ENCODE data around the gene GSDME. TPM values are rescaled to one million over a fixed set of nuclear protein-coding genes. Genes with fewer than 3 reads are reported as not detected.

Gene GSDME
- total and polyA plus RNA-seq, 10 of the 15 experiments (the other 5 are each of a cell fraction or from before 2014, with no cell fraction given): 23.7 to 245 (median 128) TPM

DNA sequence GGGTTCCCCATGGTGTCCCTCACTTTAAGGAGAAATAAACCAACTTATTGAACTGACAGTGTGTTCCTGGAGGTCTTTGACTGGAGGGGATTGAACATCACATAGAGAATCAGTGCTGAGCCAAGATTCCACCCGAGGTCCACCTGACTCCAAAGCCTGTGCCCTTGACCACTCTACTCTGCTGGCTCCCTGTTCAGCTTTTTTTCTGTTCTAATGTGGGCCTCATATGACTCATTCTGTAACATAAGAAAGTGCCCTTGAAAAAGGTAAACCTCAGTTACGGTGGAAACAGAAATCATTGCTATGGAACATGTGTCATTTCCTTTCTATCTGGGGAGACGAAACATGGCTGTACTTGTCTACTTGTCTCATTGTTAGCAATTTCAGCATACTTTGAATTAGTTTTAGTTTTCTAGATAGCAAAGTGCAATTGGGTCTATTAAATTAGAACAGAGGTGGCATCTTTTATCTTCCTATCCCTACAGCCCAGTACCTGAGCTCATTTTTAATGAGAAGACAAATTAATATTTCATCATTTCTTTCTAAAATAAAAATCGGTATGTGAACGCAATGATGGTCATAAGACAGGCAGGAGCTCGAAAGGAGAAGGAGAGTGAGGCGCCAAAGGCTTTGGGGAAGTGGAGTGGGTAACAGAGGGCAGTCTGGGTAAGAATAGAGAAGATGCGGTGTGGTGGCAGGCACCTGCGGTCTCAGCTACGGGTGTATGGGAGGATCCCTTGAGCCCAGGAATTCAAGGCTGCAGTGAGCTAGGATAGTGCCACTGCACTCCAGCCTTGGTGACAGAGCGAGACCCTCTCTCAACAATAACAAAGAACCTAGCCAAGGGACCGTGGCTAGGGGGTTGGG is 1.5 kb downstream of the GSDME start:
- BruUV-seq (replicated peaks): no TSS peak
- H3K4me2 ChIP-seq (ENCODE audit: control insufficient read depth, insufficient read depth): peak overlapping the region; percentile 98
- peak; percentile 96 for TF ChIP-seq PML (IDR thresholded peaks at IDR 0.05; ENCODE audit: low read length)
- 0 out of 2 replicates have a peak, but pooled peaks have one; percentile 17 for TF ChIP-seq CBX5 (IDR thresholded peaks at IDR 0.05; ENCODE audit: low read depth)
- peak; percentile 52; the same call in 1 of the 2 replicates for TF ChIP-seq PAX5 (IDR thresholded peaks at IDR 0.05; ENCODE audit: borderline replicate concordance, low read depth, low read length)
- TF ChIP-seq, protein P1, sequence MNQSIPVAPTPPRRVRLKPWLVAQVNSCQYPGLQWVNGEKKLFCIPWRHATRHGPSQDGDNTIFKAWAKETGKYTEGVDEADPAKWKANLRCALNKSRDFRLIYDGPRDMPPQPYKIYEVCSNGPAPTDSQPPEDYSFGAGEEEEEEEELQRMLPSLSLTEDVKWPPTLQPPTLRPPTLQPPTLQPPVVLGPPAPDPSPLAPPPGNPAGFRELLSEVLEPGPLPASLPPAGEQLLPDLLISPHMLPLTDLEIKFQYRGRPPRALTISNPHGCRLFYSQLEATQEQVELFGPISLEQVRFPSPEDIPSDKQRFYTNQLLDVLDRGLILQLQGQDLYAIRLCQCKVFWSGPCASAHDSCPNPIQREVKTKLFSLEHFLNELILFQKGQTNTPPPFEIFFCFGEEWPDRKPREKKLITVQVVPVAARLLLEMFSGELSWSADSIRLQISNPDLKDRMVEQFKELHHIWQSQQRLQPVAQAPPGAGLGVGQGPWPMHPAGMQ (IDR thresholded peaks at IDR 0.05; ENCODE audit: borderline replicate concordance): no peak
- TF ChIP-seq, protein P2, sequence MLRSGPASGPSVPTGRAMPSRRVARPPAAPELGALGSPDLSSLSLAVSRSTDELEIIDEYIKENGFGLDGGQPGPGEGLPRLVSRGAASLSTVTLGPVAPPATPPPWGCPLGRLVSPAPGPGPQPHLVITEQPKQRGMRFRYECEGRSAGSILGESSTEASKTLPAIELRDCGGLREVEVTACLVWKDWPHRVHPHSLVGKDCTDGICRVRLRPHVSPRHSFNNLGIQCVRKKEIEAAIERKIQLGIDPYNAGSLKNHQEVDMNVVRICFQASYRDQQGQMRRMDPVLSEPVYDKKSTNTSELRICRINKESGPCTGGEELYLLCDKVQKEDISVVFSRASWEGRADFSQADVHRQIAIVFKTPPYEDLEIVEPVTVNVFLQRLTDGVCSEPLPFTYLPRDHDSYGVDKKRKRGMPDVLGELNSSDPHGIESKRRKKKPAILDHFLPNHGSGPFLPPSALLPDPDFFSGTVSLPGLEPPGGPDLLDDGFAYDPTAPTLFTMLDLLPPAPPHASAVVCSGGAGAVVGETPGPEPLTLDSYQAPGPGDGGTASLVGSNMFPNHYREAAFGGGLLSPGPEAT (IDR thresholded peaks at IDR 0.05; ENCODE audit: low read depth): 0 out of 2 replicates have a peak, but pooled peaks have one; percentile 41
- peak; percentile 70 for TF ChIP-seq BCL3 (IDR thresholded peaks at IDR 0.05; ENCODE audit: borderline replicate concordance, insufficient read depth, low read depth, low read length, poor library complexity, severe bottlenecking)
- TF ChIP-seq ZBED1 (IDR thresholded peaks at IDR 0.05; ENCODE audit: borderline replicate concordance): peak; percentile 69; the same call in 1 of the 2 replicates
- TF ChIP-seq SREBF2 (IDR thresholded peaks at IDR 0.05; ENCODE audit: low read length): no peak
- TF ChIP-seq SPI1 (IDR thresholded peaks at IDR 0.05; ENCODE audit: borderline replicate concordance, insufficient read depth, low read depth, low read length): peak; percentile 60
- peak; percentile 95 for TF ChIP-seq NFIC (IDR thresholded peaks at IDR 0.05; ENCODE audit: low read depth, low read length)
- TF ChIP-seq ETV6 (conservative IDR thresholded peaks at IDR 0.05 in 1 of 2, IDR thresholded peaks at IDR 0.05 in 1 of 2; ENCODE audit: borderline replicate concordance in 1 of 2, low read depth in 1 of 2): peak in 1 of 2 experiments; percentile 90; a peak in 2 of 4 replicates
- 0 out of 2 replicates have a peak, but pooled peaks have one; percentile 41 for TF ChIP-seq TBL1XR1 (IDR thresholded peaks at IDR 0.05; ENCODE audit: low read depth, low read length)
- peak; percentile 78; the same call in 1 of the 2 replicates for TF ChIP-seq BCL11A (IDR thresholded peaks at IDR 0.05; ENCODE audit: low read depth, low read length)
- peak; percentile 90 for TF ChIP-seq MTA3 (IDR thresholded peaks at IDR 0.05; ENCODE audit: borderline replicate concordance, low read length)
- TF ChIP-seq JUNB (IDR thresholded peaks at IDR 0.05): peak; percentile 91
- TF ChIP-seq EZH2 (IDR thresholded peaks at IDR 0.05; ENCODE audit: borderline replicate concordance, control insufficient read depth, low read depth, low read length): no peak
- TF ChIP-seq SP1 (IDR thresholded peaks at IDR 0.05; ENCODE audit: low read depth, low read length): no peak
- peak; percentile 5; the same call in 1 of the 2 replicates for TF ChIP-seq NFYB (IDR thresholded peaks at IDR 0.05; ENCODE audit: insufficient read depth, low read depth, low read length)

More for the DNA sequence above, 1.5 kb downstream of the GSDME start:
- H2AFZ ChIP-seq (ENCODE audit: control insufficient read depth, low read depth, low read length): peak overlapping the region; percentile 56; the same call in 1 of the 2 replicates
- peaks cover 50% of the 10 kb centered on the region for H3K79me2 ChIP-seq (ENCODE audit: control insufficient read depth, insufficient read depth, low read length)
- FAIRE-seq (peak; percentile 94), ATAC-seq (peak; percentile 75), DNase-seq (ENCODE audit: low read depth, low spot score) (peak; percentile 84)
- 7% methylated on average over 12 of the region's 12 CpGs for WGBS (ENCODE audit: insufficient coverage, insufficient replicate concordance, low lambda C conversion rate, missing lambda C conversion rate)
- no peaks in the 10 kb centered on the region for H4K20me1 ChIP-seq (ENCODE audit: control insufficient read depth, insufficient read depth)
- no peaks in the 10 kb centered on the region; the same call in 2 of the 3 replicates for H3K9me3 ChIP-seq (replicated peaks; ENCODE audit: control insufficient read depth, insufficient read depth, low read length)
- H3K4me1 ChIP-seq (ENCODE audit: control insufficient read depth, insufficient read depth, low read length): peaks cover 40% of the 10 kb centered on the region
- H3K36me3 ChIP-seq (ENCODE audit: control insufficient read depth in 2 of 2, insufficient read depth in 2 of 2, low read length in 1 of 2): no peaks in the 10 kb centered on the region; a peak in 1 of 4 replicates
- peak overlapping the region; percentile 93 for H3K27ac ChIP-seq (ENCODE audit: control insufficient read depth, insufficient read depth)
- H3K27me3 ChIP-seq (replicated peaks in 1 of 2; ENCODE audit: control insufficient read depth in 2 of 2, insufficient read depth in 2 of 2, low read length in 1 of 2): no peaks in the 10 kb centered on the region
- in situ Hi-C loops (cut with MboI) (no loop called here), intact Hi-C loops (cut with micrococcal nuclease; ENCODE audit: unreplicated experiment) (loop anchor here (2.0 to 5.0 kb wide), 2 partner anchors 37 to 227 kb away; partner anchors contain the start of gene OSBPL3)
- H3K9ac ChIP-seq (ENCODE audit: control insufficient read depth, insufficient read depth, low read length): peak overlapping the region; percentile 75
- peak overlapping the region; percentile 88 for H3K4me3 ChIP-seq
- ChIA-PET RAD21 (ENCODE audit: unreplicated experiment) (interaction anchor here (1.0 to 1.7 kb wide), 5 partner anchors 36 to 57 kb away, joined by 3 to 4 read pairs (median 4); no protein-coding TSS in a partner anchor), CTCF (interaction anchor here (1.1 to 1.6 kb wide), 3 partner anchors 8 to 38 kb away, joined by 4 to 6 read pairs (median 4); no protein-coding TSS in a partner anchor), SMC1A (ENCODE audit: uncharacterized antibody, unreplicated experiment) (interaction anchor here (0.9 to 3.0 kb wide), 13 partner anchors 13 to 362 kb away, joined by 3 to 21 read pairs (median 3); no protein-coding TSS in a partner anchor), POLR2A (no interaction called here)
